ENCODE results near the gene GNAI3. TPM values are rescaled to one million over a fixed set of nuclear protein-coding genes. Genes with fewer than 3 reads are reported as not detected.

GNAI3 gene
- total RNA-seq, 1 experiment from 2014 or later: 17.9 TPM

DNA sequence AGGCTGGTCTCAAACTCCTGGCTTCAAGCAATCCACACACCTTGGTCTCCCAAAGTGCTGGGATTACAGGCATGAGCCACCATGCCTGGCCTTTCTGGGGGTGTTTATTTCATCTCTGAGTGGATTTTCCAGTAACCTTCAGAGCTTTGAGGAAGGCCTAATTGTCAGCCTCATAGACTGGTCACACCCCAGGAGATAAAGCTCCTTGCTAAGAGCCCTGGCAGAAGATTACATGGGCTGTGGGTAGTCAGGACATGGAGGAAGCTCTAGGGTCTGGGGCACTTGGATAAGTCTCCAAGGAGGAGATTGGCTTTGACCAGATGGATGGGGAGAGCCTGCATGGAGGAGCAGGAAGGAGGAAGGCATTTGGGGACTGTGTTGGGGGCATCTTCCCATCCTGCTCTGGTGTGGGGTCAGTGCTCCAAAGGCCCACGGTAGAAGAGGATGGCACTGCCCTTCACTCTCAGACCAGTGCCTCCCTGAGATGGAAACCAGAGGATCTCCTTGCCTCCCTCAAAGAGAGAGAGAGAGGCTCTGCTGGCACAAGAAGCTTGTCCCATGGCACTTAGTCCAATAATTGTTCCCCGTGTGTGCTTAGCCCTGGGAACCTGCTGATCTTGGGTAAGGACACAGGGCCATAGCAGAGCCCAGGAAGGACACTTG is 92.8 kb downstream of the GNAI3 start:
- H3K4me3 ChIP-seq: no peak overlapping the region
- no peaks in the 10 kb centered on the region for H3K9me3 ChIP-seq (replicated peaks)
- DNase-seq (ENCODE audit: low read depth in 1 of 2, low spot score in 2 of 2): no peak
- no peaks in the 10 kb centered on the region for H3K36me3 ChIP-seq
- no peak overlapping the region for H3K27ac ChIP-seq
- H3K27me3 ChIP-seq (replicated peaks): no peaks in the 10 kb centered on the region
- peaks cover 27% of the 10 kb centered on the region for H3K4me1 ChIP-seq (replicated peaks)

DNA sequence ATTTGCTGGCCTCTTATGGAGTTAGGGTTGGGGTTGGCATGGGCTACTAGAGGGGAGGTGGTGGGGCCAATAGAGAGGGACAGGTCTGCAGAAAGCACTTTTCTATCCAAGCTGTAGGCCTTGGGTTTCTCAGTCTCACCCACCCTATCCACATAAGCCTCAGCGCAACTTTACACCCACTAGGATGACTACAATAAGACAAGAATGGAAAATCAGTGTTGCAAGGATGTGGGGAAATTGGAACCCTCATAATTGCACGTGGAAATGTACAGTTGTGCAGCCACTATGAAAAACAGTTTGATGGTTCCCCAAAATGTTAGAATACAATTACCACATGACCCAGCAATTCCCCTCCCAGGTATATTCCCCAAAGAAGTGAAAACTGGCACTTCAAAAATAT is 93.4 kb downstream of the GNAI3 start:
- Histone ChIP-seq H3K27ac (no peak overlapping the region), H3K4me1 (replicated peaks) (peaks cover 22% of the 10 kb centered on the region), H3K9me3 (replicated peaks) (no peaks in the 10 kb centered on the region), H3K36me3 (no peaks in the 10 kb centered on the region), H3K4me3 (no peak overlapping the region), H3K27me3 (replicated peaks) (no peaks in the 10 kb centered on the region)
- no peak for DNase-seq (ENCODE audit: low read depth in 1 of 2, low spot score in 2 of 2)

GRCh38 chr1:109642626-109643025 is 94.2 kb downstream of the GNAI3 start:
- H3K9me3 ChIP-seq (replicated peaks): no peaks in the 10 kb centered on the region
- peaks cover 22% of the 10 kb centered on the region for H3K4me1 ChIP-seq (replicated peaks)
- no peak for DNase-seq (ENCODE audit: low read depth in 1 of 2, low spot score in 2 of 2)
- no peaks in the 10 kb centered on the region for H3K36me3 ChIP-seq
- H3K27ac ChIP-seq: no peak overlapping the region
- H3K4me3 ChIP-seq: no peak overlapping the region
- no peaks in the 10 kb centered on the region for H3K27me3 ChIP-seq (replicated peaks)

DNA sequence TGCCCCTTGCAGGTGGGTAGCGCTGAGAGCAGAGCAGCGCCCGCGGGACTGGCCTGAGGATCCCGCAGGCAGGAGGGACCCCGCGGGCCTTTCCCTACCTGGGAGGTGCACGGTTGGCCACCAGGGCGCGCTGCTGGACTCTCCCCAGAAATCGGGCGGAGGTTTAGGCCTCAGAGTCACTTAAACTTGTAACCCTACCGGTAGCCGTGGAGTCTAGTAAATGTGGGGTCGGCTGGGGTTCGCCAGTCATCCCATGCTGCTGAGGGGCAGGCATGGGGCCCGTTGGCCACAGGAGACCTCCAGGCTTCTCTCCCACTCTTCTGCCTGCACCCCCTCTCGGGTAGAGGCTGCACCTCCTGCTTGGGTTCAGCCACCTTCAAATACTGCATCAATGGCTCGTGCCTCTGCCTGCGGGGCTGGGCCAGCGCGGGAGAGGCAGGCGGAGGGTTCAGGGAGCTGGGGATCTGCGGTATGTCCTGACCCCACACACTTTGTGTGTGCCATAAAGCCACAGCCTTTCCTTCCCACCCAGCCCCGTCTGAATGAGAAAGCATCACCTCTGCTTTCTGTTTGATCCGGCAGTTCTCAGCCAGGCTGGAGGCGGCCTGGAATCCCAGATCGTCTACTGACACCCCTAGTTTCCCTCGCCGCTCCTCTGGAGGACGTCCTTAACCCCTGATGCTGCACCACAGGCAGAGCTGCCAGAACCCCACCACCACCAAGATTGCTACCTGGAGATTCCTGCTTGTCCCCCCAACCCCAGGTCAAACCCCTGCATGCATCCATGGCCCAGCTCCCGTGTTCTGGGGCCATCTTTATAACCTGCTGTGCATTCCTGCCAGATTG is 95.2 kb downstream of the GNAI3 start:
- no peak overlapping the region for H3K27ac ChIP-seq
- DNase-seq (ENCODE audit: low read depth in 1 of 2, low spot score in 2 of 2): peak; percentile 72 to 86
- H3K4me3 ChIP-seq: no peak overlapping the region

DNA sequence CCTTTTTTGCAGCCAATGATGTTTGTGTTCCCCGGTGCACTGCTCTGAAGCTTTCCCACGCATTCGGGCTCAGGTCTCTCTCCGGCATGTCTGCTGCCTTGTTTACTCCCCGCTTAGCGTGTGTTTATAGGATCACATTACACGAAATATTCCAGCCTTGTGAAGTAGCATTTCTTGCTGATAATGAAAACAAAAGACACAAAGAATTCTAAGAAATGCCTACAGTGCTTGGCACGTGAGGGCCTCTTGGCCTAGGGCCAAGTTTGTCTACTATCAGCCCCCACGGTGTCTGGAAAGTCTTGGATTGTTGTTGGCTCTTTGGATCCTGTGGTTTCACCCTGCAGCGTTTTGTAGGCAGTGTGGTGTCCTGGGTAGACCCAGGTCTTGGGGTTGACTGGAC is 96.3 kb downstream of the GNAI3 start:
- no peaks in the 10 kb centered on the region for H3K36me3 ChIP-seq
- DNase-seq (ENCODE audit: low read depth in 1 of 2, low spot score in 2 of 2): peak; percentile 45 to 52
- no peaks in the 10 kb centered on the region for H3K9me3 ChIP-seq (replicated peaks)
- peaks cover 22% of the 10 kb centered on the region for H3K4me1 ChIP-seq (replicated peaks)
- H3K27me3 ChIP-seq (replicated peaks): no peaks in the 10 kb centered on the region
- no peak overlapping the region for H3K4me3 ChIP-seq
- no peak overlapping the region for H3K27ac ChIP-seq

More for the DNA sequence above, 95.2 kb downstream of the GNAI3 start:
- Histone ChIP-seq H3K36me3 (no peaks in the 10 kb centered on the region), H3K9me3 (replicated peaks) (no peaks in the 10 kb centered on the region), H3K27me3 (replicated peaks) (no peaks in the 10 kb centered on the region), H3K4me1 (replicated peaks) (peaks cover 22% of the 10 kb centered on the region)

- no peaks in the 10 kb centered on the region for H3K36me3 ChIP-seq
- H3K4me3 ChIP-seq: peak overlapping the region; percentile 25
- no peaks in the 10 kb centered on the region for H3K9me3 ChIP-seq (replicated peaks)
- H3K27ac ChIP-seq: no peak overlapping the region
- DNase-seq (ENCODE audit: low read depth in 1 of 2, low spot score in 2 of 2): peak; percentile 33 to 45
- H3K27me3 ChIP-seq (replicated peaks): no peaks in the 10 kb centered on the region
- peaks cover 9% of the 10 kb centered on the region for H3K4me1 ChIP-seq (replicated peaks)
Measured at GRCh38 chr1:109649491-109649914, 101.1 kb downstream of the GNAI3 start.

DNA sequence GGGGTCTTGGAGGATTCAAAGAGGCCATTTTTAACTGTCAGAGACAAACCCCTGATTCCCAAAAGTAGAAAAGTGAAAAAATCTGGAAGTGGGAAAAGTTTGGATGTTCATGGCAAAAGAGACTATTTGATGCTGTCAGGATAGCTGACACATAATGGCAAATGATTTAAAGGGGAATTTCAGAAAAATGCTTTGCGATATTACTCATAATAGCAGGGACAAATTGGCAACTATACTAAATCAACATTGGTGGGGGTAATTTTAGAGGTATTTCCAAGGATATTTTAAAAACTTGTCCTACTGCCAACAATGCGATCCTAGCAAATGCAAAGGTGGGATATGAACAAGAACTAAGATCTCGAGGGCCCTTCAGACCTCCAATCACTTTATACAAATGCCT is 102.2 kb downstream of the GNAI3 start:
- DNase-seq (ENCODE audit: low read depth in 1 of 2, low spot score in 2 of 2): no peak

GRCh38 chr1:109652402-109652801 is 104.0 kb downstream of the GNAI3 start:
- no peak for DNase-seq (ENCODE audit: low read depth in 1 of 2, low spot score in 2 of 2)
- no peak overlapping the region for H3K27ac ChIP-seq
- peaks cover 19% of the 10 kb centered on the region for H3K4me1 ChIP-seq (replicated peaks)
- no peaks in the 10 kb centered on the region for H3K9me3 ChIP-seq (replicated peaks)
- no peak overlapping the region for H3K4me3 ChIP-seq
- no peaks in the 10 kb centered on the region for H3K27me3 ChIP-seq (replicated peaks)
- H3K36me3 ChIP-seq: no peaks in the 10 kb centered on the region

More for the DNA sequence above, 102.2 kb downstream of the GNAI3 start:
- H3K36me3 ChIP-seq: no peaks in the 10 kb centered on the region
- H3K4me3 ChIP-seq: no peak overlapping the region
- H3K4me1 ChIP-seq (replicated peaks): peaks cover 11% of the 10 kb centered on the region
- H3K27me3 ChIP-seq (replicated peaks): no peaks in the 10 kb centered on the region
- H3K27ac ChIP-seq: no peak overlapping the region
- no peaks in the 10 kb centered on the region for H3K9me3 ChIP-seq (replicated peaks)

GRCh38 chr1:109653306-109653705 is 104.9 kb downstream of the GNAI3 start:
- no peak overlapping the region for H3K4me3 ChIP-seq
- no peaks in the 10 kb centered on the region for H3K27me3 ChIP-seq (replicated peaks)
- H3K4me1 ChIP-seq (replicated peaks): peaks cover 19% of the 10 kb centered on the region
- H3K27ac ChIP-seq: no peak overlapping the region
- DNase-seq (ENCODE audit: low read depth in 1 of 2, low spot score in 2 of 2): no peak
- H3K9me3 ChIP-seq (replicated peaks): no peaks in the 10 kb centered on the region
- H3K36me3 ChIP-seq: no peaks in the 10 kb centered on the region; the same call in 1 of the 2 replicates

DNA sequence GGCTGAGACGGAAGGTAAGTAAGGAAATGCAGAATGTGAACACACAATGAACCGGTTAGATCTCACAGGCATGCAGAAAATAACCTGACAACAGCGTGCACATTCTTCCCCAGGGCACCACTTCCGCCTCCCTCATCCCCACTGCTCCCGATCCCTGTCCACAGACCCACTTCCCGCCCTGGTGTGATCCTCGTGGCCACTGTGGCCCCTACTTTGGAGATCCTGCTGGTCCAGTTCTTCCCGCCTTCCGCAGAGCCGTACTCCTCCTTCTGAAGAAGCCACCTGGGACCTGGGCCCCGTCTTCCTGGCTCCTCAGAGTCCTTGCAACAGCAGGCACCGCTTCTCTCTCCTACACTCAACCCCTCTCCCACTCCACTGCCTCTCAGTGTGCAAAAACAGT is 106.1 kb downstream of the GNAI3 start:
- H3K36me3 ChIP-seq: no peaks in the 10 kb centered on the region; the same call in 1 of the 2 replicates
- H3K9me3 ChIP-seq (replicated peaks): no peaks in the 10 kb centered on the region
- no peak overlapping the region for H3K4me3 ChIP-seq
- no peak overlapping the region for H3K27ac ChIP-seq
- peaks cover 19% of the 10 kb centered on the region for H3K4me1 ChIP-seq (replicated peaks)
- H3K27me3 ChIP-seq (replicated peaks): no peaks in the 10 kb centered on the region
- no peak for DNase-seq (ENCODE audit: low read depth in 1 of 2, low spot score in 2 of 2)

DNA sequence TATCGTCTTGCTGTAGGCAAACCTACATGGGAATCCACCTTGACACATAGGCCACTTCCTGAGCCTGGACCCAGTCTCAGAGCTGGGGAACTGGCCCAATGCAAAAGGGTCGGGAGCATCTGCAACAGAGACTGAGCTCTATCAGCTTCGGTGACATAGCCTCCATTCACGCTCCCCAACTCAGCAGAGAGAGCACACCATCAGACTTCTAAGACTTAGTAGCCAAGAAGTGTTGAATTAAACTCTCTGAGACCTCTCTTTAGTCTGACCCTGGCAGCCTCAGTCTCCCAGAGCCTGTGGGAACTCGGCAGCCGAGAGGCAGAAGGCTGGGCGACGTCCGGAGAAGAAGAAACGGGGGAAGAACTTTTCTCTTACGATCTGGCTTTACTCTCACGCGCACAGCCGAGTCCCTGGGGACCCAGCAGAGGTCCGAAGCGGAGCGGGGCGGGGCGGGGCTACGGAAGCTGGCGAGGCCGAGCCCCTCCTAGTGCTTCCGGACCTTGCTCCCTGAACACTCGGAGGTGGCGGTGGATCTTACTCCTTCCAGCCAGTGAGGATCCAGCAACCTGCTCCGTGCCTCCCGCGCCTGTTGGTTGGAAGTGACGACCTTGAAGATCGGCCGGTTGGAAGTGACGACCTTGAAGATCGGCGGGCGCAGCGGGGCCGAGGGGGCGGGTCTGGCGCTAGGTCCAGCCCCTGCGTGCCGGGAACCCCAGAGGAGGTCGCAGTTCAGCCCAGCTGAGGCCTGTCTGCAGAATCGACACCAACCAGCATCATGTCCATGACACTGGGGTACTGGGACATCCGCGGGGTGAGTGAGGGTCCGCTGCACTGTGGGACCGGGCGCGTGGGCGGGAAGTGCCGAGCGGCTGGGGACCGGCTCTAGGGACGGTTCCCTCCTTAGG is 107.5 kb downstream of the GNAI3 start, which contains the start of gene GSTM4:
TSS of gene GSTM4 (plus strand) at position 485 of the 905 bp plus-strand sequence. CDS start at position 776, 291 bp downstream.
- Histone ChIP-seq H3K27ac (peak within 1 kb of the TSS; percentile 52), H3K4me3 (peak within 1 kb of the TSS; percentile 70), H3K9me3 (replicated peaks) (no peaks in the 10 kb centered on the region), H3K27me3 (replicated peaks) (no peaks in the 10 kb centered on the region), H3K36me3 (peaks cover 6% of the 10 kb centered on the region; the same call in 1 of the 2 replicates), H3K4me1 (replicated peaks) (peaks cover 16% of the 10 kb centered on the region)
- peak; percentile 87 for DNase-seq (ENCODE audit: low read depth in 1 of 2, low spot score in 2 of 2)

DNA sequence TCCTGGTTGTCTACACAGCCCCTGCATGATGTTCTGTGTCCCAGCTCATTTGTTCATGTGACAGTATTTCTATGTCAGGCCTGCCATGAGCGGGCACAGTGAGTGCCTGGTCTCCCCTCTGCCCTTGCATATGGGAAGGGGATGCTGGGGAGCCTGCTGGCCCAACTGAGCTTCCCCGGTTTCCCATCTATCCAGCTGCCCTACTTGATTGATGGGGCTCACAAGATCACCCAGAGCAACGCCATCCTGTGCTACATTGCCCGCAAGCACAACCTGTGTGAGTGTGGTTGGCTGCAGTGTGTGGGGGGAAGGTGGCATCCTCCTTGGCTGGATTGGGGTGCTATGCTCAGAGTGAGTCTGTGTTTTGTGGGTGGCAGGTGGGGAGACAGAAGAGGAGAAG is 109.0 kb downstream of the GNAI3 start:
- no peaks in the 10 kb centered on the region for H3K9me3 ChIP-seq (replicated peaks)
- H3K27ac ChIP-seq: no peak overlapping the region
- DNase-seq (ENCODE audit: low read depth in 1 of 2, low spot score in 2 of 2): no peak
- peaks cover 6% of the 10 kb centered on the region; the same call in 1 of the 2 replicates for H3K36me3 ChIP-seq
- H3K27me3 ChIP-seq (replicated peaks): no peaks in the 10 kb centered on the region
- H3K4me1 ChIP-seq (replicated peaks): peaks cover 16% of the 10 kb centered on the region
- no peak overlapping the region for H3K4me3 ChIP-seq

- H3K27ac ChIP-seq: no peak overlapping the region
- H3K4me3 ChIP-seq: no peak overlapping the region
- H3K4me1 ChIP-seq (replicated peaks): peaks cover 16% of the 10 kb centered on the region
- H3K27me3 ChIP-seq (replicated peaks): no peaks in the 10 kb centered on the region
- peaks cover 6% of the 10 kb centered on the region; the same call in 1 of the 2 replicates for H3K36me3 ChIP-seq
- DNase-seq (ENCODE audit: low read depth in 1 of 2, low spot score in 2 of 2): no peak
- H3K9me3 ChIP-seq (replicated peaks): no peaks in the 10 kb centered on the region
Measured at GRCh38 chr1:109657970-109658369, 109.6 kb downstream of the GNAI3 start.
